ENCODE measurements around the gene EFCC1.

The EFCC1 gene

GRCh38 chr3:128969993-128970739, 30.9 kb upstream of the EFCC1 start:
- ChIA-PET POLR2A (interaction anchor here (0.8 to 1.0 kb wide), 3 partner anchors 192 to 346 kb away, joined by 3 to 4 read pairs (median 4); partner anchors contain the start of gene COPG1), CTCF (interaction anchor here (0.6 to 8.7 kb wide), 112 partner anchors 11 to 960 kb away, joined by 3 to 196 read pairs (median 4); partner anchors contain the start of genes ACAD9, CFAP92, COPG1 and EFCAB12)
- no peak for DNase-seq (ENCODE audit: low read depth, low spot score)
- no peak overlapping the region for H3K4me3 ChIP-seq (ENCODE audit: low read depth, low read length)
- peak; percentile 80 for TF ChIP-seq CTCF (IDR thresholded peaks at IDR 0.05; ENCODE audit: insufficient read depth, low read length, missing control alignments)

DNA sequence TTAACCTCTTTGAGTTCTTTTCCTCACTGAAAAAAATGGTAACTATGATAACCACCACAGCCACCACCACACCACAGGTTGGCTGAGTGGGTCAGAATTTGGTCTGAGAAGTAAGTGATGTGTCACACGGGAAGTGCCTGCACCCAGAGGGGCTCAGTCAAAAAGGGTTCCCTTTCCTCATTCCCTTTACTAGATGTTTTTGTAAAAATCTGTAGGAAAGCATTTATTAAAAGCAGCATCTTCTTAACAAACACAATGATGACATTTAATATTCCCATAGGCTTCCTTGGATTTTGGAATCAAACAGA, 30.4 kb upstream of the EFCC1 start:
- no peak overlapping the region for H3K4me3 ChIP-seq (ENCODE audit: low read depth, low read length)
- CTCF ChIA-PET = interaction anchor here (0.6 to 8.7 kb wide), 100 partner anchors 12 to 654 kb away, joined by 3 to 196 read pairs (median 5); partner anchors contain the start of genes ACAD9, CFAP92, COPG1 and EFCAB12
- POLR2A ChIA-PET = interaction anchor here (1.0 kb wide), 2 partner anchors 191 to 279 kb away, joined by 3 to 4 read pairs; partner anchors contain the start of gene COPG1
- no peak for TF ChIP-seq CTCF (IDR thresholded peaks at IDR 0.05; ENCODE audit: insufficient read depth, low read length, missing control alignments)
- no peak for DNase-seq (ENCODE audit: low read depth, low spot score)

DNA sequence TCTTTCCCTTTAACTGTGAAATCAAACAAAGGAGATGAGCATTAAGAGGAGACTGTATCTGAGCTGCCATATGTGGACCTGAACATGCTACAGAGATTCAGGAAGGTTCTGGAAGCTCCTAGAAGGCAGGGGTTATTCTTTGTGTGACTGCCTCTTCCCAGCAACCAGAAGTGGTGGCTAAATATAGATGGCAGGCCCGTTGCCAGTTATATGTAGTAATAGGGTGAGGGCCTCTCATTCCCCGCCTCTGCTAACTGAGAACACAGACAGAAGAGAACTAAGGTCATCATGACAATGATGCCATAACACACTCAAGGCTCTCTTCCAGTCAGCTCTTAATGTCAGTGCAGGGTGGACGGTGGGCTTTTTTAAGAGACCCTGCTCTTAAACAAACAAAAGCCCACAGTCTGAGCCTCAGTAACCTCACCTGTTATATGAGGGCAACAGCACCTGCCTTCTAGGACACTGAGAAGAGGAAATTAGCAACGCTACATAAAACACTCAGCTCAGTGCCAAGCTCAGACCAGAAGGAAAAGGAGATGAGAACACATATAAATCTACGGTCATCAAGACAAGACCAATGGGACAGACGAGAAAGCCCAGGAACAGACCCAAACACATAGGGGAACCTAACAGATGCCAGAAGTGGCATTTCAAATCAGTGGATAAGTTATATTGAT, 29.5 kb upstream of the EFCC1 start:
- no peak for DNase-seq (ENCODE audit: low read depth, low spot score)
- POLR2A ChIA-PET = no interaction called here
- no peak overlapping the region for H3K4me3 ChIP-seq (ENCODE audit: low read depth, low read length)
- TF ChIP-seq CTCF (IDR thresholded peaks at IDR 0.05; ENCODE audit: insufficient read depth, low read length, missing control alignments) = no peak
- CTCF ChIA-PET = interaction anchor here (0.9 to 8.7 kb wide), 49 partner anchors 13 to 472 kb away, joined by 3 to 196 read pairs (median 6); partner anchors contain the start of genes ACAD9, COPG1, HMCES and RAB43

DNA sequence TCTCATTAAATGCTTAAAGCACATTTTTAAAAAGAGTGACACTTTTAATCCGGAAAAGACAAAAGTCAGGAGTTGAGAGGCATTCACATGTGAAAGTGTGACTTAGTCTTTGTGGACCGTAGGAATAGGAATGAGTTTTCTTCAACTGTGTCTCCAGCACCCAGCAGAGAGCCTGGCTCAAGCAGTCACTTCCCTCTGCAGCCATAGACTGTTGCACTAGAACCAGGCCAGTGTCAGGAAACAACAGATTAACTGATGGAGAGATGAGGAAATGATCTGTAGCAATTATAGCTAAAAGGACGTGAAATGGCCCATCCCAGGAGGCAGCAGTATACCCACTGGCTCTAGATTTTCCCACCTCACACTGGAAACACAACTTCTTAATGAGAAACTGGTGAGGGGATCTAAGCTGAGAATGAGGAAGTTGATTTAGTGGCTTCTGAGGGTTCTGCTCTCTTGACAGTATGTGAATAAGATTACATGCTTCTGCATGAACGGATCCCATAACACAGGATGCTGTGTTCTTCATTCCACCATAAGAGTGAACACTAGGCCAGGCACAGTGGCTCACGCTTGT, 27.0 kb upstream of the EFCC1 start:
- DNase-seq (ENCODE audit: low read depth, low spot score) = no peak
- no peak overlapping the region for H3K4me3 ChIP-seq (ENCODE audit: low read depth, low read length)
- POLR2A ChIA-PET = no interaction called here
- TF ChIP-seq CTCF (IDR thresholded peaks at IDR 0.05; ENCODE audit: insufficient read depth, low read length, missing control alignments) = no peak
- CTCF ChIA-PET = interaction anchor here (1.0 kb wide), 1 partner anchor 271 kb away, joined by 3 read pairs; no protein-coding TSS in a partner anchor

GRCh38 chr3:128975276-128975675, 25.8 kb upstream of the EFCC1 start:
- POLR2A ChIA-PET = no interaction called here
- no peak overlapping the region for H3K4me3 ChIP-seq (ENCODE audit: low read depth, low read length)
- no peak for DNase-seq (ENCODE audit: low read depth, low spot score)
- CTCF ChIA-PET = no interaction called here
- no peak for TF ChIP-seq CTCF (IDR thresholded peaks at IDR 0.05; ENCODE audit: insufficient read depth, low read length, missing control alignments)
